ENCODE results near the gene TIGD7.

Gene TIGD7

GRCh38 chr16:3305109-3306068 lies at the start of gene TIGD7, which contains the start of gene ZNF75A:
TSS of gene TIGD7 (minus strand) at chr16:3305430. CDS start at chr16:3300614, 4,816 bp downstream.
TSS of gene ZNF75A (plus strand) at chr16:3305497. CDS start at chr16:3308429, 2,932 bp downstream.
- DNase-seq: no peak

- no peak for DNase-seq
These were observed 43.9 kb upstream of the TIGD7 start for GRCh38 chr16:3349175-3349574.

- no peak for DNase-seq
These were observed 43.4 kb upstream of the TIGD7 start for GRCh38 chr16:3348547-3349167.

- no peak for DNase-seq
These were observed 42.4 kb upstream of the TIGD7 start for GRCh38 chr16:3347586-3347985.

- no peak for DNase-seq
These were observed 40.8 kb upstream of the TIGD7 start for GRCh38 chr16:3346041-3346440.

GRCh38 chr16:3328643-3329042 lies 23.4 kb upstream of the TIGD7 start:
- no peak for DNase-seq

GRCh38 chr16:3328104-3328503 lies 22.9 kb upstream of the TIGD7 start:
- no peak for DNase-seq

GRCh38 chr16:3327514-3327913 lies 22.3 kb upstream of the TIGD7 start:
- DNase-seq: no peak

- no peak for DNase-seq
These were observed 16.6 kb upstream of the TIGD7 start for GRCh38 chr16:3321816-3322215.

- no peak for DNase-seq
These were observed 12.2 kb upstream of the TIGD7 start for GRCh38 chr16:3317315-3317999.

- no peak for DNase-seq
These were observed 6.3 kb upstream of the TIGD7 start for GRCh38 chr16:3311496-3311895.

- no peak for DNase-seq
These were observed 848 bp upstream of the TIGD7 start for GRCh38 chr16:3306078-3306477.

- no peak for DNase-seq
These were observed 860 bp downstream of the TIGD7 start for GRCh38 chr16:3304370-3304769.

- DNase-seq: no peak
These were observed 9.4 kb downstream of the TIGD7 start for GRCh38 chr16:3295783-3296182.

GRCh38 chr16:3295209-3295608 lies 10.0 kb downstream of the TIGD7 start:
- DNase-seq: no peak

- no peak for DNase-seq
These were observed 12.6 kb downstream of the TIGD7 start for GRCh38 chr16:3292604-3293003.

- no peak for DNase-seq
These were observed 15.1 kb downstream of the TIGD7 start for GRCh38 chr16:3289998-3290673.

- DNase-seq: no peak
These were observed 20.1 kb downstream of the TIGD7 start for GRCh38 chr16:3285131-3285530.

- no peak for DNase-seq
These were observed 21.4 kb downstream of the TIGD7 start for GRCh38 chr16:3283543-3284447.

- DNase-seq: peak; percentile 94
These were observed 22.3 kb downstream of the TIGD7 start, which contains the start of gene ZNF263 for GRCh38 chr16:3282730-3283542. TSS of gene ZNF263 (plus strand) at chr16:3283491. CDS start at chr16:3283819, 328 bp downstream.

Data from NK-92 treated with Interleukin-12 subunit alpha and Interleukin-12 subunit beta, amount 100 ng/mL, for 24 hours (cell line).